Mesendoderm (in vitro differentiated cells): ENCODE measurements around the gene PCDHGB5.
"Not testable (repeated sequence)": the region's sequence is repeated elsewhere in the genome, so short reads cannot be mapped to it uniquely, and the experiment has no call there.

ENCODE experiments used
- DNase-seq: peaks from one replicate; pipeline ENCODE4 v3.0.0; 2013
- H2AK5ac ChIP-seq: 2 replicates; pipeline ENCODE4 v1.6.1; 2013; ENCODE audit warnings: low read length, inconsistent platforms
- H2BK120ac ChIP-seq: 2 replicates; pipeline ENCODE4 v1.6.1; 2013; ENCODE audit warnings: low read depth, mild to moderate bottlenecking, low read length, moderate library complexity, mixed read lengths
- H2BK15ac ChIP-seq: replicated peaks from 2 replicates; pipeline ENCODE4 v1.6.1; 2013; ENCODE audit warnings: low read depth, mild to moderate bottlenecking, moderate library complexity
- H2BK5ac ChIP-seq: 2 replicates; pipeline ENCODE4 v1.6.1; 2013; ENCODE audit warnings: low read length, inconsistent platforms
- H3K18ac ChIP-seq: 2 replicates; pipeline ENCODE4 v1.6.1; 2013; ENCODE audit warnings: mild to moderate bottlenecking, low read length, mixed read lengths
- H3K23ac ChIP-seq: one replicate; pipeline ENCODE4 v1.6.1; 2013; ENCODE audit warnings: low read length
- H3K27ac ChIP-seq: 2 replicates; pipeline ENCODE4 v1.5.1; 2013; ENCODE audit warnings: low read depth, mild to moderate bottlenecking, inconsistent platforms, low read length, moderate library complexity
- H3K27me3 ChIP-seq: 2 replicates; pipeline ENCODE4 v1.6.1; 2013; ENCODE audit warnings: low read length, control low read depth, mild to moderate bottlenecking, inconsistent platforms; ENCODE audit not compliant: insufficient read depth, poor library complexity
- H3K36me3 ChIP-seq: 2 replicates; pipeline ENCODE4 v1.6.1; 2013; ENCODE audit warnings: low read length, inconsistent platforms; ENCODE audit not compliant: control insufficient read depth, insufficient read depth
- H3K4ac ChIP-seq: one replicate; pipeline ENCODE4 v1.6.1; 2013; ENCODE audit warnings: low read depth, mild to moderate bottlenecking, low read length, moderate library complexity
- H3K4me1 ChIP-seq: 2 replicates; pipeline ENCODE4 v1.6.1; 2013; ENCODE audit warnings: low read depth, low read length, inconsistent platforms; ENCODE audit not compliant: control insufficient read depth
- H3K4me2 ChIP-seq: 2 replicates; pipeline ENCODE4 v1.6.1; 2013; ENCODE audit warnings: low read length
- H3K4me3 ChIP-seq: 2 replicates; pipeline ENCODE4 v1.5.1; 2013; ENCODE audit warnings: mild to moderate bottlenecking, low read length
- H3K56ac ChIP-seq: one replicate; pipeline ENCODE4 v1.6.1; 2013; ENCODE audit warnings: low read length
- H3K79me1 ChIP-seq: 2 replicates; pipeline ENCODE4 v1.6.1; 2013; ENCODE audit warnings: low read length, inconsistent platforms
- H3K79me2 ChIP-seq: 2 replicates; pipeline ENCODE4 v1.6.1; 2013; ENCODE audit warnings: mild to moderate bottlenecking, low read length; ENCODE audit not compliant: control insufficient read depth, insufficient read depth
- H3K9ac ChIP-seq: 2 replicates; pipeline ENCODE4 v1.6.1; 2013; ENCODE audit warnings: low read length, inconsistent platforms
- H4K5ac ChIP-seq: one replicate; pipeline ENCODE4 v1.6.1; 2013; ENCODE audit warnings: low read length
- H4K8ac ChIP-seq: one replicate; pipeline ENCODE4 v1.6.1; 2013; ENCODE audit warnings: low read depth, mild to moderate bottlenecking, control low read depth, low read length, moderate library complexity
- WGBS: extraction: QIAGEN DNeasy Blood & Tissue Kit; methylation state at CpG from one replicate; pipeline ENCODE4 v1.1.7; 2013; ENCODE audit warnings: low lambda C conversion rate, missing lambda C conversion rate; ENCODE audit not compliant: insufficient coverage; ENCODE audit errors: extremely low coverage; 5-methylcytosine and 5-hydroxymethylcytosine counted together

Gene PCDHGB5

GRCh38 chr5:141413540-141414069, 15.9 kb downstream of the PCDHGB5 start:
- H3K27me3 ChIP-seq = no peaks in the 10 kb centered on the region
- no peak overlapping the region for H2AK5ac ChIP-seq
- H3K56ac ChIP-seq = peak overlapping the region; percentile 81
- peak; percentile 48 for DNase-seq
- H3K79me1 ChIP-seq = no peaks in the 10 kb centered on the region
- H3K79me2 ChIP-seq = no peaks in the 10 kb centered on the region
- no peak overlapping the region for H3K23ac ChIP-seq
- H2BK15ac ChIP-seq = no peak overlapping the region
- H3K4me2 ChIP-seq = peak overlapping the region; percentile 28
- H4K5ac ChIP-seq = no peak overlapping the region
- H3K4ac ChIP-seq = no peak overlapping the region
- no peak overlapping the region for H3K18ac ChIP-seq
- no peak overlapping the region for H2BK5ac ChIP-seq
- H3K36me3 ChIP-seq = no peaks in the 10 kb centered on the region
- H3K4me3 ChIP-seq = peak overlapping the region; percentile 64
- H4K8ac ChIP-seq = no peak overlapping the region
- no peak overlapping the region for H2BK120ac ChIP-seq
- no peak overlapping the region for H3K27ac ChIP-seq
- peak overlapping the region; percentile 74 for H3K9ac ChIP-seq
- no peaks in the 10 kb centered on the region for H3K4me1 ChIP-seq
- no CpG with 5 or more reads among the region's 25 CpGs for WGBS

DNA sequence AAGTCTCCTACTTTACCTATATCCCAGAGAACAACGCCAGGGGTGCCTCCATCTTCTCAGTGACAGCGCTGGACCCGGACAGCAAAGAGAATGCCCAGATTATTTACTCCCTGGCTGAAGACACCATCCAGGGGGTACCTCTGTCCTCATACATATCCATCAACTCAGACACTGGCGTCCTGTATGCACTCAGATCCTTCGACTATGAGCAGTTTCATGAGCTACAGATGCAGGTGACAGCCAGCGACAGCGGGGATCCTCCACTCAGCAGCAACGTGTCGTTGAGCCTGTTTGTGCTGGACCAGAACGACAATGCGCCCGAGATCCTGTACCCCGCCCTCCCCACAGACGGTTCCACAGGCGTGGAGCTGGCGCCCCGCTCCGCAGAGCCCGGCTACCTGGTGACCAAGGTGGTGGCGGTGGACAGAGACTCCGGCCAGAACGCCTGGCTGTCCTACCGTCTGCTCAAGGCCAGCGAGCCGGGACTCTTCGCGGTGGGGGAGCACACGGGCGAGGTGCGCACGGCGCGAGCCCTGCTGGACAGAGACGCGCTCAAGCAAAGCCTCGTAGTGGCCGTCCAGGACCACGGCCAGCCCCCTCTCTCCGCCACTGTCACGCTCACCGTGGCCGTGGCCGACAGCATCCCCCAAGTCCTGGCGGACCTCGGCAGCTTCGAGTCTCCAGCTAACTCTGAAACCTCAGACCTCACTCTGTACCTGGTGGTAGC, 17.0 kb downstream of the PCDHGB5 start:
- not testable (repeated sequence) for H4K8ac ChIP-seq, DNase-seq, H3K79me1 ChIP-seq, H3K4me3 ChIP-seq, H3K79me2 ChIP-seq, H3K9ac ChIP-seq, H3K18ac ChIP-seq, H2AK5ac ChIP-seq, H3K23ac ChIP-seq, H4K5ac ChIP-seq, H3K4ac ChIP-seq, H2BK120ac ChIP-seq, H3K27ac ChIP-seq, H3K56ac ChIP-seq, H3K4me1 ChIP-seq, H3K36me3 ChIP-seq, H3K4me2 ChIP-seq, H2BK5ac ChIP-seq, H2BK15ac ChIP-seq, H3K27me3 ChIP-seq
- WGBS = no CpG with 5 or more reads among the region's 46 CpGs

- not testable (repeated sequence) for H3K27me3 ChIP-seq, H3K23ac ChIP-seq, H3K9ac ChIP-seq, H3K4me3 ChIP-seq, H3K4me1 ChIP-seq, H4K8ac ChIP-seq, H2BK5ac ChIP-seq, H2BK15ac ChIP-seq, H3K79me1 ChIP-seq, H3K27ac ChIP-seq, H3K79me2 ChIP-seq, H3K36me3 ChIP-seq, H2BK120ac ChIP-seq, H3K18ac ChIP-seq, DNase-seq, H3K56ac ChIP-seq, H4K5ac ChIP-seq, H3K4ac ChIP-seq, H3K4me2 ChIP-seq, H2AK5ac ChIP-seq
- no CpG with 5 or more reads among the region's 24 CpGs for WGBS
Observed at GRCh38 chr5:141415275-141415618, 17.5 kb downstream of the PCDHGB5 start.

- Histone ChIP-seq H3K4me3 (peak within 1 kb of the TSS; percentile 70), H3K56ac (peak within 1 kb of the TSS; percentile 92), H3K4me2 (peak within 1 kb of the TSS; percentile 25), H3K9ac (peak within 1 kb of the TSS; percentile 75)
- not testable (repeated sequence) for H2BK15ac ChIP-seq, H4K8ac ChIP-seq, H3K79me1 ChIP-seq, H3K79me2 ChIP-seq, H4K5ac ChIP-seq, H3K36me3 ChIP-seq, H3K4me1 ChIP-seq, H3K27me3 ChIP-seq, H2AK5ac ChIP-seq, H3K4ac ChIP-seq, H2BK5ac ChIP-seq, H3K23ac ChIP-seq, H3K27ac ChIP-seq, H2BK120ac ChIP-seq, H3K18ac ChIP-seq
- no CpG with 5 or more reads among the region's 47 CpGs for WGBS
- DNase-seq = peak; percentile 92
Observed at GRCh38 chr5:141417494-141418172, 19.9 kb downstream of the PCDHGB5 start, which contains the start of gene PCDHGB7. Gene PCDHGB7, plus strand, starts transcription at chr5:141417677. Its CDS starts 183 bp downstream, at chr5:141417860.

DNA sequence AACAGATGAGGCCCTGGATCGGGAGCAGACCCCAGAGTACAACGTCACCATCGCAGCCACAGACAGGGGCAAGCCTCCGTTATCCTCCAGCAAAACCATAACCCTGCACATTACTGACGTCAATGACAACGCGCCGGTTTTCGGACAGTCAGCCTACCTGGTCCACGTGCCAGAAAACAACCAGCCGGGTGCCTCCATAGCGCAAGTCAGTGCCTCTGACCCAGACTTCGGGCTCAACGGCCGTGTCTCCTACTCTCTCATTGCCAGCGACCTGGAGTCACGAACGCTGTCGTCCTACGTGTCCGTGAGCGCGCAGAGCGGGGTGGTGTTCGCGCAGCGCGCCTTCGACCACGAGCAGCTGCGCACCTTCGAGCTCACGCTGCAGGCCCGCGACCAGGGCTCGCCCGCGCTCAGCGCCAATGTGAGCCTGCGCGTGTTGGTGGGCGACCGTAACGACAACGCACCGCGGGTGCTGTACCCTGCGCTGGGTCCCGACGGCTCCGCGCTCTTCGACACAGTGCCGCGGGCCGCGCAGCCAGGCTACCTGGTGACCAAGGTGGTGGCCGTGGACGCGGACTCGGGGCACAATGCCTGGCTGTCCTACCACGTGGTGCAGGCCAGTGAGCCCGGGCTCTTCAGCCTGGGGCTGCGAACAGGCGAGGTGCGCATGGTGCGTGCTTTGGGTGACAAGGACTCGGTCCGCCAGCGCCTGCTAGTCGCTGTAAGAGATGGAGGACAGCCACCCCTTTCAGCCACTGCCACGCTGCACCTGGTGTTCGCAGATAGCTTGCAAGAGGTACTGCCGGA, 21.5 kb downstream of the PCDHGB5 start:
- H3K4me3 ChIP-seq = no peak overlapping the region
- H3K27ac ChIP-seq = no peak overlapping the region
- no CpG with 5 or more reads among the region's 74 CpGs for WGBS
- no peak for DNase-seq
- H3K9ac ChIP-seq = no peak overlapping the region
- no peaks in the 10 kb centered on the region for H3K79me2 ChIP-seq
- H2AK5ac ChIP-seq = no peak overlapping the region
- no peak overlapping the region for H3K4ac ChIP-seq
- H2BK120ac ChIP-seq = no peak overlapping the region
- no peak overlapping the region for H2BK15ac ChIP-seq
- H3K18ac ChIP-seq = no peak overlapping the region
- no peak overlapping the region for H3K23ac ChIP-seq
- H3K36me3 ChIP-seq = no peaks in the 10 kb centered on the region
- no peak overlapping the region for H2BK5ac ChIP-seq
- no peak overlapping the region for H3K56ac ChIP-seq
- H3K4me2 ChIP-seq = no peak overlapping the region
- H3K4me1 ChIP-seq = no peaks in the 10 kb centered on the region
- H4K5ac ChIP-seq = no peak overlapping the region
- H3K27me3 ChIP-seq = no peaks in the 10 kb centered on the region
- no peak overlapping the region for H4K8ac ChIP-seq
- H3K79me1 ChIP-seq = no peaks in the 10 kb centered on the region
